A549 (cell line): ENCODE results near the gene PDSS2. TPM values are rescaled to one million over a fixed set of nuclear protein-coding genes. Genes with fewer than 3 reads are reported as not detected.

Experiments
- ATAC-seq, 2 experiments: fragments of 200-7000 bp in 1 of 2; fragments of >200 bp in 1 of 2; cut with Nextera tagmentation in 1 of 2; cut with Tn5 transposase in 1 of 2; 3 replicates each; pipeline versions ENCODE4 v1.8.0 to v1.9.1; 2018 to 2020; ENCODE audit warnings: mild to moderate bottlenecking in 1 of 2, moderate library complexity in 1 of 2
- CTCF ChIA-PET: fragments of 300-600 bp; sonication (Branson Sonifier 250); formaldehyde crosslinking; extraction: SDS; loops from one replicate; lab custom pipeline; 2021; ENCODE audit warnings: antibody characterized with exemption, inconsistent platforms; lab: Yijun Ruan, JAX
- POLR2A ChIA-PET: fragments of 350-600 bp; formaldehyde crosslinking; extraction: SDS; loops from one replicate; lab custom pipeline; 2021; ENCODE audit warnings: antibody characterized with exemption, inconsistent platforms; lab: Yijun Ruan, JAX
- DNase-seq, 2 experiments: peaks; one replicate each; pipeline versions ENCODE4 v3.0.0 to v3.0.0-alpha.2; 2011 to 2016; ENCODE audit warnings: low read depth in 1 of 2, low spot score in 1 of 2
- FAIRE-seq: peaks from 2 replicates; lab custom pipeline; 2011; peaks lifted over from hg19 to GRCh38; lab: Jason Lieb, UNC
- H3K27ac ChIP-seq, 2 experiments: fragments of >200 bp; sonication (Bioruptor Twin); formaldehyde crosslinking; 3 replicates each; pipeline ENCODE4 v1.5.1; 2016 to 2017
- H3K4me1 ChIP-seq: fragments of >200 bp; sonication (Bioruptor Twin); formaldehyde crosslinking; 3 replicates; pipeline ENCODE4 v1.6.1; 2016
- H3K4me2 ChIP-seq: fragments of >200 bp; sonication (Bioruptor Twin); formaldehyde crosslinking; 3 replicates; pipeline ENCODE4 v1.6.1; 2016
- H3K4me3 ChIP-seq: fragments of >200 bp; sonication (Bioruptor Twin); formaldehyde crosslinking; 3 replicates; pipeline ENCODE4 v1.5.1; 2016
- H3K9me3 ChIP-seq: fragments of >200 bp; sonication (Bioruptor Twin); formaldehyde crosslinking; 3 replicates; pipeline ENCODE4 v1.6.1; 2016
- ATOH8 ChIP-seq: fragments of 250-450 bp; sonication (Bioruptor Pico); IDR thresholded peaks from 2 replicates; pipeline ENCODE4 v1.5.0; 2020; ENCODE audit warnings: low read depth, mild to moderate bottlenecking, moderate library complexity
- EHF ChIP-seq: fragments of 250-450 bp; sonication (Bioruptor Pico); IDR thresholded peaks from 2 replicates; pipeline ENCODE4 v1.5.0; 2020; ENCODE audit warnings: mild to moderate bottlenecking
- EHMT2 ChIP-seq: fragments of 200-600 bp; sonication (generic); IDR thresholded peaks from 2 replicates; pipeline ENCODE4 v1.6.1; 2016; ENCODE audit warnings: antibody characterized with exemption, low read depth, mild to moderate bottlenecking, moderate library complexity
- ELK1 ChIP-seq: fragments of 150-350 bp; IDR thresholded peaks from 2 replicates; pipeline ENCODE4 v1.6.1; 2014; ENCODE audit warnings: low read depth, mild to moderate bottlenecking, low read length
- EP300 ChIP-seq, 2 experiments: fragments of >200 bp; sonication (Bioruptor Twin); formaldehyde crosslinking; IDR thresholded peaks; 2 replicates in 1 of 2; 3 replicates in 1 of 2; pipeline ENCODE4 v1.6.1; 2016 to 2017
- ESRRA ChIP-seq: fragments of 150-350 bp; IDR thresholded peaks from 2 replicates; pipeline ENCODE4 v1.6.1; 2014; ENCODE audit warnings: mild to moderate bottlenecking, low read length, borderline replicate concordance
- KDM5A ChIP-seq: fragments of 200-600 bp; sonication (generic); IDR thresholded peaks from 2 replicates; pipeline ENCODE4 v1.6.1; 2016; ENCODE audit warnings: antibody characterized with exemption, mild to moderate bottlenecking
- MAZ ChIP-seq: fragments of 150-350 bp; IDR thresholded peaks from 2 replicates; pipeline ENCODE4 v1.6.1; 2014; ENCODE audit warnings: antibody characterized with exemption, low read depth, low read length, borderline replicate concordance
- MYC ChIP-seq: IDR thresholded peaks from 2 replicates; pipeline ENCODE4 v1.6.1; 2012; ENCODE audit warnings: mild to moderate bottlenecking, inconsistent platforms, low read length, improper control_type of control experiment, borderline replicate concordance
- PHF8 ChIP-seq: fragments of 200-600 bp; sonication (generic); IDR thresholded peaks from 2 replicates; pipeline ENCODE4 v1.6.1; 2016; ENCODE audit warnings: low read depth, mild to moderate bottlenecking, antibody characterized with exemption, moderate library complexity, borderline replicate concordance
- POLR2AphosphoS2 ChIP-seq: conservative IDR thresholded peaks from 2 replicates; pipeline ENCODE4 v1.6.1; 2012; ENCODE audit warnings: low read length, improper control_type of control experiment, inconsistent platforms
- RAD21 ChIP-seq, 2 experiments: fragments of >200 bp in 1 of 2; sonication (Bioruptor Twin) in 1 of 2; formaldehyde crosslinking in 1 of 2; IDR thresholded peaks in 1 of 2; conservative IDR thresholded peaks in 1 of 2; 2 replicates in 1 of 2; 3 replicates in 1 of 2; pipeline ENCODE4 v1.6.1; 2012 to 2018; ENCODE audit warnings: inconsistent platforms in 1 of 2
- TFCP2L1 ChIP-seq: fragments of 250-450 bp; sonication (Bioruptor Pico); IDR thresholded peaks from 2 replicates; pipeline ENCODE4 v1.5.0; 2021; ENCODE audit warnings: mild to moderate bottlenecking
- TP53 ChIP-seq: fragments of 250-450 bp; sonication (Bioruptor Pico); IDR thresholded peaks from 2 replicates; pipeline ENCODE4 v1.5.0; 2021; ENCODE audit warnings: mild to moderate bottlenecking, moderate library complexity
- ZC3H11A ChIP-seq: fragments of 450-650 bp; IDR thresholded peaks from 2 replicates; pipeline ENCODE4 v1.6.1; 2014; ENCODE audit warnings: antibody characterized with exemption, mild to moderate bottlenecking
- WGBS: methylation state at CpG from one replicate; pipeline ENCODE4 v1.1.6; 2017; ENCODE audit errors: missing lambda C conversion rate; 5-methylcytosine and 5-hydroxymethylcytosine counted together
- polyA plus RNA-seq, 4 experiments: library from polyadenylated mRNA; depleted of rRNA in 3 of 4; stranded (reverse); fragments of >200 nt; fragmentation: RNase III in 1 of 4; extraction: RNeasy Plus Mini Kit Qiagen cat#74134 plus additional on column Dnase treatment in 1 of 4; gene quantifications; 2 replicates in 3 of 4; 3 replicates in 1 of 4; pipeline ENCODE4 v1.2.3, GENCODE V29; 2011 to 2017
- TF ChIP-seq, protein P1 (sequence below): fragments of >200 bp; sonication (Bioruptor Twin); formaldehyde crosslinking; IDR thresholded peaks from 3 replicates; pipeline ENCODE4 v1.5.1; 2016
- TF ChIP-seq, protein P2 (sequence below): IDR thresholded peaks from 2 replicates; pipeline ENCODE4 v1.6.1; 2012; ENCODE audit warnings: low read depth, borderline replicate concordance
- TF ChIP-seq, protein P3 (sequence below): fragments of 200-600 bp; sonication (generic); IDR thresholded peaks from 2 replicates; pipeline ENCODE4 v1.6.1; 2016; ENCODE audit warnings: antibody characterized with exemption, mild to moderate bottlenecking, moderate library complexity
- TF ChIP-seq, protein P4 (sequence below): fragments of 450-650 bp; IDR thresholded peaks from 2 replicates; pipeline ENCODE4 v1.6.1; 2014; ENCODE audit warnings: antibody characterized with exemption

Gene PDSS2
- polyA plus RNA-seq, 2 of the 4 experiments (the other 2 are of a cell fraction) = 7.2 to 17.3 TPM

DNA sequence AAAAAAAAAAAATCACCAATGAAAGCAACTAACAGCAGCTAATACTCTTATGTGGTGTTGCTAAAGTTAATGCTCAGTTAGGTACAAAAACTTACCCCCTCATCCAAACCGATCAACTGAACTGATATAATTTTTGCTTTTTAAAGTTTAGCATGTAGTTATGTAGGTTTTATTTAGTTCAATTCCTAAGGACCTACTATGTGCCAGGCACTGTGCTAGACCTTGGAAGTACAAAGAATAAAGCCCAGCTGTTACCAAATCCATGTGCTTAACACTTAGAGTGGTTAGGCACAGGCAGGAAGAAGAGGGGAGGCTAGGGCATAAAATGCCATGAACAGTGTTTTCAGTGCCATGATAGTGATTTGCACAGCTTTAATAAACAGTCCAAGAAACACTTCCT, 85.1 kb downstream of the PDSS2 start:
- no peaks in the 10 kb centered on the region for H3K4me1 ChIP-seq
- FAIRE-seq (no peak), ATAC-seq (no peak), DNase-seq (no peak)
- TF ChIP-seq TFCP2L1 (CRISPR knock-in tag) = no peak
- TF ChIP-seq EP300 (IDR thresholded peaks at IDR 0.05) = no peak
- TF ChIP-seq, protein P1, sequence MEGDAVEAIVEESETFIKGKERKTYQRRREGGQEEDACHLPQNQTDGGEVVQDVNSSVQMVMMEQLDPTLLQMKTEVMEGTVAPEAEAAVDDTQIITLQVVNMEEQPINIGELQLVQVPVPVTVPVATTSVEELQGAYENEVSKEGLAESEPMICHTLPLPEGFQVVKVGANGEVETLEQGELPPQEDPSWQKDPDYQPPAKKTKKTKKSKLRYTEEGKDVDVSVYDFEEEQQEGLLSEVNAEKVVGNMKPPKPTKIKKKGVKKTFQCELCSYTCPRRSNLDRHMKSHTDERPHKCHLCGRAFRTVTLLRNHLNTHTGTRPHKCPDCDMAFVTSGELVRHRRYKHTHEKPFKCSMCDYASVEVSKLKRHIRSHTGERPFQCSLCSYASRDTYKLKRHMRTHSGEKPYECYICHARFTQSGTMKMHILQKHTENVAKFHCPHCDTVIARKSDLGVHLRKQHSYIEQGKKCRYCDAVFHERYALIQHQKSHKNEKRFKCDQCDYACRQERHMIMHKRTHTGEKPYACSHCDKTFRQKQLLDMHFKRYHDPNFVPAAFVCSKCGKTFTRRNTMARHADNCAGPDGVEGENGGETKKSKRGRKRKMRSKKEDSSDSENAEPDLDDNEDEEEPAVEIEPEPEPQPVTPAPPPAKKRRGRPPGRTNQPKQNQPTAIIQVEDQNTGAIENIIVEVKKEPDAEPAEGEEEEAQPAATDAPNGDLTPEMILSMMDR = no peak
- TF ChIP-seq RAD21 (conservative IDR thresholded peaks at IDR 0.05 in 1 of 2, IDR thresholded peaks at IDR 0.05 in 1 of 2) = no peak
- TF ChIP-seq, protein P2, sequence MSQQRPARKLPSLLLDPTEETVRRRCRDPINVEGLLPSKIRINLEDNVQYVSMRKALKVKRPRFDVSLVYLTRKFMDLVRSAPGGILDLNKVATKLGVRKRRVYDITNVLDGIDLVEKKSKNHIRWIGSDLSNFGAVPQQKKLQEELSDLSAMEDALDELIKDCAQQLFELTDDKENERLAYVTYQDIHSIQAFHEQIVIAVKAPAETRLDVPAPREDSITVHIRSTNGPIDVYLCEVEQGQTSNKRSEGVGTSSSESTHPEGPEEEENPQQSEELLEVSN = no peak
- TF ChIP-seq ESRRA = no peak
- no peak for TF ChIP-seq PHF8
- no peak for TF ChIP-seq ELK1
- no peak for TF ChIP-seq KDM5A
- TF ChIP-seq TP53 = no peak
- TF ChIP-seq MAZ = no peak
- TF ChIP-seq, protein P3, sequence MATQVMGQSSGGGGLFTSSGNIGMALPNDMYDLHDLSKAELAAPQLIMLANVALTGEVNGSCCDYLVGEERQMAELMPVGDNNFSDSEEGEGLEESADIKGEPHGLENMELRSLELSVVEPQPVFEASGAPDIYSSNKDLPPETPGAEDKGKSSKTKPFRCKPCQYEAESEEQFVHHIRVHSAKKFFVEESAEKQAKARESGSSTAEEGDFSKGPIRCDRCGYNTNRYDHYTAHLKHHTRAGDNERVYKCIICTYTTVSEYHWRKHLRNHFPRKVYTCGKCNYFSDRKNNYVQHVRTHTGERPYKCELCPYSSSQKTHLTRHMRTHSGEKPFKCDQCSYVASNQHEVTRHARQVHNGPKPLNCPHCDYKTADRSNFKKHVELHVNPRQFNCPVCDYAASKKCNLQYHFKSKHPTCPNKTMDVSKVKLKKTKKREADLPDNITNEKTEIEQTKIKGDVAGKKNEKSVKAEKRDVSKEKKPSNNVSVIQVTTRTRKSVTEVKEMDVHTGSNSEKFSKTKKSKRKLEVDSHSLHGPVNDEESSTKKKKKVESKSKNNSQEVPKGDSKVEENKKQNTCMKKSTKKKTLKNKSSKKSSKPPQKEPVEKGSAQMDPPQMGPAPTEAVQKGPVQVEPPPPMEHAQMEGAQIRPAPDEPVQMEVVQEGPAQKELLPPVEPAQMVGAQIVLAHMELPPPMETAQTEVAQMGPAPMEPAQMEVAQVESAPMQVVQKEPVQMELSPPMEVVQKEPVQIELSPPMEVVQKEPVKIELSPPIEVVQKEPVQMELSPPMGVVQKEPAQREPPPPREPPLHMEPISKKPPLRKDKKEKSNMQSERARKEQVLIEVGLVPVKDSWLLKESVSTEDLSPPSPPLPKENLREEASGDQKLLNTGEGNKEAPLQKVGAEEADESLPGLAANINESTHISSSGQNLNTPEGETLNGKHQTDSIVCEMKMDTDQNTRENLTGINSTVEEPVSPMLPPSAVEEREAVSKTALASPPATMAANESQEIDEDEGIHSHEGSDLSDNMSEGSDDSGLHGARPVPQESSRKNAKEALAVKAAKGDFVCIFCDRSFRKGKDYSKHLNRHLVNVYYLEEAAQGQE = no peak
- no peak for TF ChIP-seq MYC
- no peak for TF ChIP-seq ATOH8
- H3K9me3 ChIP-seq = no peaks in the 10 kb centered on the region
- CTCF ChIA-PET = no interaction called here
- no peak overlapping the region for H3K27ac ChIP-seq
- H3K4me2 ChIP-seq = no peak overlapping the region
- no peak overlapping the region for H3K4me3 ChIP-seq
- 93% methylated on average over 1 of the region's 1 CpG for WGBS
- POLR2A ChIA-PET = no interaction called here

DNA sequence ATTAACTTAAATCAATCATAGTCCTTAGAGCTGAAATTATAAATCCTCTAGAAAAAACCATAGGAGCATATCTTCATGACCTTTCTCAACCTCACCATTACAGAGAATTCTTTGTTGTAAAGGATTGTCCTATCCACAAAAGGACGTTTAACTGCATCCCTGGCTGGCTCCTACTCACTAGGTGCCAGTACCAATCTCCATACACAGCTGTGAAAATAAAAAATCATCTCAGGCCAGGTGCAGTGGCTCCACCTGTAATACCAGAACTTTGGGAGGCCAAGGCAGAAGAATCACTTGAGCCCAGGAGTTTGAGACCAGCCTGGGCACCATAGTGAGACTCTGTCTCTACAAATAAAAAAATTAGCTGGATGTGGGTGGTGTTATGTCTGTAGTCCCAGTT, 89.9 kb downstream of the PDSS2 start:
- no peak for FAIRE-seq
- ATAC-seq = no peak
- TF ChIP-seq, protein P4, sequence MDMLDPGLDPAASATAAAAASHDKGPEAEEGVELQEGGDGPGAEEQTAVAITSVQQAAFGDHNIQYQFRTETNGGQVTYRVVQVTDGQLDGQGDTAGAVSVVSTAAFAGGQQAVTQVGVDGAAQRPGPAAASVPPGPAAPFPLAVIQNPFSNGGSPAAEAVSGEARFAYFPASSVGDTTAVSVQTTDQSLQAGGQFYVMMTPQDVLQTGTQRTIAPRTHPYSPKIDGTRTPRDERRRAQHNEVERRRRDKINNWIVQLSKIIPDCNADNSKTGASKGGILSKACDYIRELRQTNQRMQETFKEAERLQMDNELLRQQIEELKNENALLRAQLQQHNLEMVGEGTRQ = no peak
- no peak for TF ChIP-seq ZC3H11A
- TF ChIP-seq EHF = no peak
- TF ChIP-seq, protein P2 = no peak
- no peak for TF ChIP-seq TP53
- no peak for TF ChIP-seq EHMT2
- no peak for TF ChIP-seq POLR2AphosphoS2
- TF ChIP-seq RAD21 (conservative IDR thresholded peaks at IDR 0.05 in 1 of 2, IDR thresholded peaks at IDR 0.05 in 1 of 2) = no peak
- TF ChIP-seq, all 56 proteins: peak for 0
- Histone ChIP-seq H3K27ac (no peak overlapping the region), H3K4me2 (no peak overlapping the region), H3K9me3 (no peaks in the 10 kb centered on the region), H3K4me1 (no peaks in the 10 kb centered on the region), H3K4me3 (no peak overlapping the region)
- CTCF ChIA-PET = no interaction called here
- POLR2A ChIA-PET = no interaction called here
- no peak for DNase-seq
- WGBS = 76% methylated on average over 1 of the region's 1 CpG
